GM12878 (cell line): ENCODE results near the gene CHIA. TPM values are rescaled to one million over a fixed set of nuclear protein-coding genes. Genes with fewer than 3 reads are reported as not detected.

Experiments
- ATAC-seq: fragments of 200-7000 bp; cut with Tn5 transposase; 3 replicates; pipeline ENCODE4 v1.9.1; 2020; ENCODE audit warnings: mild to moderate bottlenecking, moderate library complexity
- BruUV-seq: library from RNA; stranded (reverse); fragments of 400-500 nt; replicated peaks from 2 replicates; lab custom pipeline; 2021; lab: Mats Ljungman, UMichigan
- CTCF ChIA-PET: fragments of 300-600 bp; sonication (Branson Sonifier 250); formaldehyde crosslinking; extraction: SDS; loops from one replicate; lab custom pipeline; 2021; ENCODE audit warnings: inconsistent platforms; lab: Yijun Ruan, JAX
- POLR2A ChIA-PET: fragments of 350-600 bp; formaldehyde crosslinking; extraction: SDS; loops from one replicate; lab custom pipeline; 2021; ENCODE audit warnings: inconsistent platforms; lab: Charles Lee
- RAD21 ChIA-PET: fragments of 300-600 bp; sonication (Branson Sonifier 250); formaldehyde crosslinking; loops from one replicate; lab custom pipeline; 2023; ENCODE audit warnings: antibody characterized with exemption; ENCODE audit not compliant: unreplicated experiment; lab: Charles Lee
- SMC1A ChIA-PET: fragments of 300-600 bp; sonication (Branson Sonifier 250); formaldehyde crosslinking; loops from one replicate; lab custom pipeline; 2023; ENCODE audit not compliant: unreplicated experiment, uncharacterized antibody; lab: Charles Lee
- DNase-seq: peaks from one replicate; pipeline ENCODE4 v3.0.0-alpha.2; 2011; ENCODE audit warnings: low read depth, low spot score
- FAIRE-seq: peaks from 3 replicates; lab custom pipeline; 2011; peaks lifted over from hg19 to GRCh38; lab: Jason Lieb, UNC
- H2AFZ ChIP-seq: 2 replicates; pipeline ENCODE4 v1.6.0; 2011; ENCODE audit warnings: low read depth, low read length, control low read depth; ENCODE audit not compliant: control insufficient read depth
- H3K27ac ChIP-seq: 2 replicates; pipeline ENCODE4 v1.5.1; 2011; ENCODE audit warnings: control low read depth; ENCODE audit not compliant: control insufficient read depth, insufficient read depth
- H3K27me3 ChIP-seq, 2 experiments: replicated peaks in 1 of 2; 2 replicates each; pipeline versions ENCODE4 v1.6.0 to v1.6.1; 2011; ENCODE audit warnings: low read length in 1 of 2; ENCODE audit not compliant: control insufficient read depth in 2 of 2, insufficient read depth in 2 of 2
- H3K36me3 ChIP-seq, 2 experiments: 2 replicates each; pipeline ENCODE4 v1.5.1; 2011; ENCODE audit warnings: low read length in 1 of 2; ENCODE audit not compliant: control insufficient read depth in 2 of 2, insufficient read depth in 2 of 2
- H3K4me1 ChIP-seq: 2 replicates; pipeline ENCODE4 v1.6.1; 2011; ENCODE audit warnings: mild to moderate bottlenecking, low read length, moderate library complexity, mixed read lengths; ENCODE audit not compliant: control insufficient read depth, insufficient read depth
- H3K4me2 ChIP-seq: 2 replicates; pipeline ENCODE4 v1.6.0; 2011; ENCODE audit warnings: control low read depth; ENCODE audit not compliant: control insufficient read depth, insufficient read depth
- H3K4me3 ChIP-seq: fragments of 200-600 bp; sonication (generic); 2 replicates; pipeline ENCODE4 v1.5.1; 2016
- H3K79me2 ChIP-seq: 2 replicates; pipeline ENCODE4 v1.6.0; 2011; ENCODE audit warnings: low read length; ENCODE audit not compliant: control insufficient read depth, insufficient read depth
- H3K9ac ChIP-seq: 2 replicates; pipeline ENCODE4 v1.8.0; 2011; ENCODE audit warnings: low read length, control low read depth, mixed read lengths; ENCODE audit not compliant: control insufficient read depth, insufficient read depth
- H3K9me3 ChIP-seq: replicated peaks from 3 replicates; pipeline ENCODE4 v1.5.1; 2011; ENCODE audit warnings: mild to moderate bottlenecking, low read length; ENCODE audit not compliant: control insufficient read depth, insufficient read depth
- H4K20me1 ChIP-seq: 2 replicates; pipeline ENCODE4 v1.6.0; 2011; ENCODE audit not compliant: control insufficient read depth, insufficient read depth
- CEBPB ChIP-seq, 2 experiments: fragments of 150-350 bp in 1 of 2; IDR thresholded peaks; 2 replicates each; pipeline ENCODE4 v1.6.1; 2012 to 2014; ENCODE audit warnings: low read depth in 2 of 2, low read length in 2 of 2, borderline replicate concordance in 1 of 2, inconsistent platforms in 1 of 2
- IKZF2 ChIP-seq, 2 experiments: fragments of 450-650 bp; IDR thresholded peaks; 2 replicates each; pipeline ENCODE4 v1.6.1; 2017; ENCODE audit warnings: mild to moderate bottlenecking in 2 of 2, moderate library complexity in 2 of 2
- NFYA ChIP-seq: IDR thresholded peaks from 2 replicates; pipeline ENCODE4 v1.6.1; 2011; ENCODE audit warnings: low read depth, mild to moderate bottlenecking, low read length, improper control_type of control experiment, borderline replicate concordance
- NRF1 ChIP-seq: conservative IDR thresholded peaks from 2 replicates; pipeline ENCODE4 v1.6.1; 2011; ENCODE audit warnings: mild to moderate bottlenecking, low read depth, low read length, improper control_type of control experiment
- PBX3 ChIP-seq: IDR thresholded peaks from 2 replicates; pipeline ENCODE4 v1.6.1; 2011; ENCODE audit warnings: mild to moderate bottlenecking, low read depth, low read length, moderate library complexity; ENCODE audit not compliant: insufficient replicate concordance
- PML ChIP-seq: IDR thresholded peaks from 2 replicates; pipeline ENCODE4 v1.6.1; 2012; ENCODE audit warnings: low read length, inconsistent platforms
- RB1 ChIP-seq: fragments of 450-650 bp; formaldehyde crosslinking; IDR thresholded peaks from 2 replicates; pipeline ENCODE4 v1.6.1; 2017; ENCODE audit warnings: mild to moderate bottlenecking, borderline replicate concordance
- SMAD5 ChIP-seq: IDR thresholded peaks from 2 replicates; pipeline ENCODE4 v1.6.1; 2016; ENCODE audit warnings: antibody characterized with exemption, low read depth
- SP1 ChIP-seq: IDR thresholded peaks from one replicate; pipeline ENCODE4 v1.6.1; 2011; ENCODE audit warnings: low read depth, low read length
- SUZ12 ChIP-seq: fragments of 200-600 bp; sonication (generic); IDR thresholded peaks from one replicate; pipeline ENCODE4 v1.6.1; 2018; ENCODE audit warnings: antibody characterized with exemption, mild to moderate bottlenecking; ENCODE audit not compliant: unreplicated experiment
- ZNF274 ChIP-seq: IDR thresholded peaks from one replicate; pipeline ENCODE4 v1.8.0; 2011; ENCODE audit not compliant: insufficient read length, insufficient read depth
- WGBS: methylation state at CpG from one replicate; pipeline ENCODE4 v1.1.6; 2016; ENCODE audit warnings: low lambda C conversion rate; ENCODE audit not compliant: insufficient replicate concordance, insufficient coverage; ENCODE audit errors: missing lambda C conversion rate; 5-methylcytosine and 5-hydroxymethylcytosine counted together
- in situ Hi-C: fragments of 300-500 bp; cut with MboI; formaldehyde crosslinking; loops from 9 replicates; pipeline ENCODE4 v1.14.3; 2018; ENCODE audit warnings: mixed read lengths
- intact Hi-C: fragments of 100-400 bp; cut with micrococcal nuclease; formaldehyde crosslinking; loops from one replicate; pipeline ENCODE4 v1.14.2; 2022; ENCODE audit not compliant: unreplicated experiment
- polyA plus RNA-seq, 11 experiments: library from polyadenylated mRNA; depleted of rRNA in 4 of 11; unstranded in 6 of 11; stranded (reverse) in 5 of 11; fragments of >200 nt; fragmentation: Nextera tagmentation in 4 of 11; fragmentation: Illumina TruSeq in 1 of 11; extraction: Ambion mirVana in 4 of 11; extraction: Trizol in 1 of 11; gene quantifications; 1 replicate in 1 of 11; 2 replicates in 10 of 11; pipeline versions ENCODE4 v1.2.1 to v1.2.3, GENCODE V29; 2011 to 2016; ENCODE audit warnings: inconsistent platforms in 2 of 11, missing spikeins in 2 of 11, low read depth in 1 of 11
- total RNA-seq, 4 experiments: library from RNA; depleted of rRNA in 3 of 4; stranded (reverse); fragments of >200 nt in 3 of 4; fragmentation: Illumina TruSeq in 1 of 4; extraction: Trizol in 1 of 4; gene quantifications; 2 replicates each; pipeline versions ENCODE4 v1.2.1 to v1.2.3, GENCODE V29; 2013 to 2021
- TF ChIP-seq, protein P1 (sequence below): fragments of 450-650 bp; IDR thresholded peaks from 2 replicates; pipeline ENCODE4 v1.6.1; 2014; ENCODE audit warnings: mild to moderate bottlenecking
- TF ChIP-seq, protein P2 (sequence below): fragments of 450-650 bp; formaldehyde crosslinking; IDR thresholded peaks from 2 replicates; pipeline ENCODE4 v1.4.0; 2020; ENCODE audit warnings: mild to moderate bottlenecking, moderate library complexity

Gene CHIA
- total and polyA plus RNA-seq, 10 of the 15 experiments (the other 5 are each of a cell fraction or from before 2014, with no cell fraction given) = 0.21 TPM; not detected in 9

GRCh38 chr1:111289371-111289770, 1.3 kb upstream of the CHIA start (continued):
- TF ChIP-seq, protein P1, sequence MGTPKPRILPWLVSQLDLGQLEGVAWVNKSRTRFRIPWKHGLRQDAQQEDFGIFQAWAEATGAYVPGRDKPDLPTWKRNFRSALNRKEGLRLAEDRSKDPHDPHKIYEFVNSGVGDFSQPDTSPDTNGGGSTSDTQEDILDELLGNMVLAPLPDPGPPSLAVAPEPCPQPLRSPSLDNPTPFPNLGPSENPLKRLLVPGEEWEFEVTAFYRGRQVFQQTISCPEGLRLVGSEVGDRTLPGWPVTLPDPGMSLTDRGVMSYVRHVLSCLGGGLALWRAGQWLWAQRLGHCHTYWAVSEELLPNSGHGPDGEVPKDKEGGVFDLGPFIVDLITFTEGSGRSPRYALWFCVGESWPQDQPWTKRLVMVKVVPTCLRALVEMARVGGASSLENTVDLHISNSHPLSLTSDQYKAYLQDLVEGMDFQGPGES = no peak
- TF ChIP-seq NFYA (no peak), CEBPB (IDR thresholded peaks at IDR 0.05; ENCODE audit: borderline replicate concordance in 1 of 2, low read depth in 2 of 2, low read length in 2 of 2) (no peak), SP1 (no peak), RB1 (no peak), NRF1 (no peak), IKZF2 (IDR thresholded peaks at IDR 0.05) (no peak), SUZ12 (no peak)

DNA sequence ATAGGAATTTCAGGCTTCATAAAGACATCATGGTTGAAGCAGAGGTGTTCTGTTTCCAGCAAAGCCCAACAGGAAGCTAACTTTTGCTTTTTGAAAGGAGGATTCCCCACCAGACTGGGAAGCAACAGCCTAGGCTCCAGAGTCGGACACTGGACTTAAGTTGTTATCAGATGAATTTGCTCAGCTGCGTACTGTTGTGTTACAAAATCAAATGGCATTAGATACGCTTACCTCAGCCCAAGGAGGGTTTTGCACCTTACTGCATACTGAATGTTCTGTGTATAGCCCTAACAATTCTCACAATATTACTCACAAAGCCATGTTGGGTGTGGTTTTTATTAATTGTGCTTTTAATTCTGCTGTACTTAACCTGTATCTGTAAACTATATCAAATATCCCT, 547 bp upstream of the CHIA start:
- no peak for FAIRE-seq
- WGBS = 77% methylated on average over 3 of the region's 3 CpGs
- in situ Hi-C loops (no loop called here), intact Hi-C loops (no loop called here)
- Histone ChIP-seq H3K27ac (no peak overlapping the region), H3K4me2 (no peak overlapping the region), H3K9me3 (no peaks in the 10 kb centered on the region), H3K4me3 (no peak overlapping the region), H3K9ac (no peak overlapping the region), H4K20me1 (no peaks in the 10 kb centered on the region), H3K4me1 (no peaks in the 10 kb centered on the region), H3K27me3 (peaks cover 0 to 6% of the 10 kb centered on the region in 2 experiments; a peak in 1 of 4 replicates), H2AFZ (no peak overlapping the region), H3K79me2 (no peaks in the 10 kb centered on the region), H3K36me3 (no peaks in the 10 kb centered on the region)
- no TSS peak for BruUV-seq
- no peak for ATAC-seq
- ChIA-PET POLR2A (no interaction called here), SMC1A (no interaction called here), CTCF (interaction anchor here (0.5 kb wide), 1 partner anchor 114 kb away, joined by 3 read pairs; no protein-coding TSS in a partner anchor), RAD21 (no interaction called here)
- no peak for DNase-seq
- TF ChIP-seq PBX3 (no peak), ZNF274 (no peak), SMAD5 (no peak), PML (no peak)
- TF ChIP-seq, protein P2, sequence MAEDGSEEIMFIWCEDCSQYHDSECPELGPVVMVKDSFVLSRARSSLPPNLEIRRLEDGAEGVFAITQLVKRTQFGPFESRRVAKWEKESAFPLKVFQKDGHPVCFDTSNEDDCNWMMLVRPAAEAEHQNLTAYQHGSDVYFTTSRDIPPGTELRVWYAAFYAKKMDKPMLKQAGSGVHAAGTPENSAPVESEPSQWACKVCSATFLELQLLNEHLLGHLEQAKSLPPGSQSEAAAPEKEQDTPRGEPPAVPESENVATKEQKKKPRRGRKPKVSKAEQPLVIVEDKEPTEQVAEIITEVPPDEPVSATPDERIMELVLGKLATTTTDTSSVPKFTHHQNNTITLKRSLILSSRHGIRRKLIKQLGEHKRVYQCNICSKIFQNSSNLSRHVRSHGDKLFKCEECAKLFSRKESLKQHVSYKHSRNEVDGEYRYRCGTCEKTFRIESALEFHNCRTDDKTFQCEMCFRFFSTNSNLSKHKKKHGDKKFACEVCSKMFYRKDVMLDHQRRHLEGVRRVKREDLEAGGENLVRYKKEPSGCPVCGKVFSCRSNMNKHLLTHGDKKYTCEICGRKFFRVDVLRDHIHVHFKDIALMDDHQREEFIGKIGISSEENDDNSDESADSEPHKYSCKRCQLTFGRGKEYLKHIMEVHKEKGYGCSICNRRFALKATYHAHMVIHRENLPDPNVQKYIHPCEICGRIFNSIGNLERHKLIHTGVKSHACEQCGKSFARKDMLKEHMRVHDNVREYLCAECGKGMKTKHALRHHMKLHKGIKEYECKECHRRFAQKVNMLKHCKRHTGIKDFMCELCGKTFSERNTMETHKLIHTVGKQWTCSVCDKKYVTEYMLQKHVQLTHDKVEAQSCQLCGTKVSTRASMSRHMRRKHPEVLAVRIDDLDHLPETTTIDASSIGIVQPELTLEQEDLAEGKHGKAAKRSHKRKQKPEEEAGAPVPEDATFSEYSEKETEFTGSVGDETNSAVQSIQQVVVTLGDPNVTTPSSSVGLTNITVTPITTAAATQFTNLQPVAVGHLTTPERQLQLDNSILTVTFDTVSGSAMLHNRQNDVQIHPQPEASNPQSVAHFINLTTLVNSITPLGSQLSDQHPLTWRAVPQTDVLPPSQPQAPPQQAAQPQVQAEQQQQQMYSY (CRISPR knock-in tag) = no peak
- TF ChIP-seq, protein P1 = no peak
